IMR-90 (cell line): ENCODE measurements around the gene EGF.

Experiments used
- CTCF ChIP-seq: conservative IDR thresholded peaks from 2 replicates; pipeline ENCODE4 v1.5.1; 2012; ENCODE audit warnings: mild to moderate bottlenecking, low read depth, low read length, improper control_type of control experiment
- MAFK ChIP-seq: IDR thresholded peaks from 2 replicates; pipeline ENCODE4 v1.6.1; 2012; ENCODE audit warnings: low read depth, low read length, improper control_type of control experiment

GRCh38 chr4:109993116-109993515 is 80.4 kb downstream of the EGF start:
- TF ChIP-seq CTCF (no peak), MAFK (no peak)
